ENCODE data around the gene GLI3.

GLI3 gene

DNA sequence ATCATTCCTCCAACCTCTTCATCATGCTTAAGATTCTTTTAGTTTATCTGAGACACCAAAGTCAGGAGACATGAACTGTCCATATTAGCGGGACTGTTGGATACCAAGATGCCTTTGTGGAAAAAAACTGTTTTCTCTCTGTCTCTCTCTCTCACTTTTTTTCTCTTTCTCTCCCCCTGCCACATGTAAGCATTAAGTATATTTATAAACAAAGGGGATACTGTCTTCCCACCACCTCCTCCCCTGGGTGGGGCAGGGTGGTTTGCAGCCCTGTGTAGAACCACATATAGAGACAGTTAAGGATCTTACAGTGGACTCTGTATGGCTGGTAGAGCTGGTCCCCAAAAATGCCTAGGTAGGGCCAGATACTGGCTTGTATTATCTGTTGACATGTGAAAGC is 101.3 kb downstream of the GLI3 start:
- TF ChIP-seq TAF1 (IDR thresholded peaks at IDR 0.05; ENCODE audit: borderline replicate concordance, insufficient read depth, low read length) (no peak), POLR2AphosphoS5 (IDR thresholded peaks at IDR 0.05; ENCODE audit: low read depth, low read length) (no peak), SIN3A (IDR thresholded peaks at IDR 0.05; ENCODE audit: borderline replicate concordance, insufficient read depth, low read length) (no peak), FOXP2 (optimal IDR thresholded peaks at IDR 0.05; ENCODE audit: borderline replicate concordance, extremely low read depth, extremely low read length, insufficient read depth) (no peak)
- TF ChIP-seq, protein P1, sequence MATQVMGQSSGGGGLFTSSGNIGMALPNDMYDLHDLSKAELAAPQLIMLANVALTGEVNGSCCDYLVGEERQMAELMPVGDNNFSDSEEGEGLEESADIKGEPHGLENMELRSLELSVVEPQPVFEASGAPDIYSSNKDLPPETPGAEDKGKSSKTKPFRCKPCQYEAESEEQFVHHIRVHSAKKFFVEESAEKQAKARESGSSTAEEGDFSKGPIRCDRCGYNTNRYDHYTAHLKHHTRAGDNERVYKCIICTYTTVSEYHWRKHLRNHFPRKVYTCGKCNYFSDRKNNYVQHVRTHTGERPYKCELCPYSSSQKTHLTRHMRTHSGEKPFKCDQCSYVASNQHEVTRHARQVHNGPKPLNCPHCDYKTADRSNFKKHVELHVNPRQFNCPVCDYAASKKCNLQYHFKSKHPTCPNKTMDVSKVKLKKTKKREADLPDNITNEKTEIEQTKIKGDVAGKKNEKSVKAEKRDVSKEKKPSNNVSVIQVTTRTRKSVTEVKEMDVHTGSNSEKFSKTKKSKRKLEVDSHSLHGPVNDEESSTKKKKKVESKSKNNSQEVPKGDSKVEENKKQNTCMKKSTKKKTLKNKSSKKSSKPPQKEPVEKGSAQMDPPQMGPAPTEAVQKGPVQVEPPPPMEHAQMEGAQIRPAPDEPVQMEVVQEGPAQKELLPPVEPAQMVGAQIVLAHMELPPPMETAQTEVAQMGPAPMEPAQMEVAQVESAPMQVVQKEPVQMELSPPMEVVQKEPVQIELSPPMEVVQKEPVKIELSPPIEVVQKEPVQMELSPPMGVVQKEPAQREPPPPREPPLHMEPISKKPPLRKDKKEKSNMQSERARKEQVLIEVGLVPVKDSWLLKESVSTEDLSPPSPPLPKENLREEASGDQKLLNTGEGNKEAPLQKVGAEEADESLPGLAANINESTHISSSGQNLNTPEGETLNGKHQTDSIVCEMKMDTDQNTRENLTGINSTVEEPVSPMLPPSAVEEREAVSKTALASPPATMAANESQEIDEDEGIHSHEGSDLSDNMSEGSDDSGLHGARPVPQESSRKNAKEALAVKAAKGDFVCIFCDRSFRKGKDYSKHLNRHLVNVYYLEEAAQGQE (IDR thresholded peaks at IDR 0.05; ENCODE audit: insufficient read depth in 1 of 2, low read depth in 2 of 2, low read length in 2 of 2): no peak

DNA sequence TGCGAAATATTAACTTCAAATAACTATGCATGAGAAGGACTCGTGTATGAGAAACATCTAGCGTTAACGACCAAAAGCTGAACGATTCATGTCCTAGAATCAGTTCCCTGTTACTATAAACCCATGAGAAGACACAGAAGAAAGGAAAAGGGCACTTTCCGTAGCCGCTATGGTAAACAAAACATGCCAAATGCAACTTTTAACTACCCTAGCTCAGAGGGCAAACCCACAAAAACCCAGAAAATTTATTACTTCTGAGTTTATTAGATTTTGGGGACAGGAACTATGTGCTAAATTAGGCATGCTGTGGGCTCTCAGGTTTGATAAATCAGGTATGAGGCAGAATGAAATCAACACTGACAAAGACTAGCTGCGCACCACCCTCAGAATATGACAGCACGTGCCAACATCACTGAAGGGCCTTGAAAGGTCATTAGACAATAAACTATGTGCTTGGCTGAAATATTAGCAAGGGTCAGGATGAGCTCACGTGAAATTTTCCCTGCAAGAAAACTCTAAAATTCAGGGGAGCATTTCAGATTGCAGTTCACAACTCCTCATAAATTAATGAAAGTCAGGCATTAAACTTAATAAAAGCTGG is 102.6 kb downstream of the GLI3 start:
- TF ChIP-seq POLR2AphosphoS5 (IDR thresholded peaks at IDR 0.05; ENCODE audit: low read depth, low read length): no peak
- no peak for TF ChIP-seq TAF1 (IDR thresholded peaks at IDR 0.05; ENCODE audit: borderline replicate concordance, insufficient read depth, low read length)
- no peak for TF ChIP-seq SIN3A (IDR thresholded peaks at IDR 0.05; ENCODE audit: borderline replicate concordance, insufficient read depth, low read length)
- TF ChIP-seq, protein P1 (IDR thresholded peaks at IDR 0.05; ENCODE audit: insufficient read depth in 1 of 2, low read depth in 2 of 2, low read length in 2 of 2): no peak
- TF ChIP-seq FOXP2 (optimal IDR thresholded peaks at IDR 0.05; ENCODE audit: borderline replicate concordance, extremely low read depth, extremely low read length, insufficient read depth): no peak

DNA sequence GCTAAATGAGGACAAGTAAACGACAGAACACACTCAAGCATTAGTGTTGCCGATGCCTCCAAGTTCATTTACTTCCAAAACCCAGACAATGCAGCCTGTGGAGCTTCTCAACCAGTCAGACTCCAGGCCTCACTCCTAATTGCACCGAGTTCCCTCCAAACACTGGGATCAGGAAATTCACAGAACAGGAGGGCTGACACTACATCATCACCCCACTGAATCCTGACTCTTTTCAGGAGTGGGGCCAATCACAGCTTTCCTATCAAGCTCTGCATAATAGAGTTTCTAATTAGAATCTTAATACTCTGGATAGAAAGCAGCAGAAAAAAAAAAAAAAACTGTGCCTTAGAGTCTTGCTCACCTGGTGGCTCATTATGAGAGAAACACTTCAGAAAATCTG is 103.7 kb downstream of the GLI3 start:
- TF ChIP-seq POLR2AphosphoS5 (IDR thresholded peaks at IDR 0.05; ENCODE audit: low read depth, low read length): no peak
- TF ChIP-seq FOXP2 (optimal IDR thresholded peaks at IDR 0.05; ENCODE audit: borderline replicate concordance, extremely low read depth, extremely low read length, insufficient read depth): no peak
- TF ChIP-seq TAF1 (IDR thresholded peaks at IDR 0.05; ENCODE audit: borderline replicate concordance, insufficient read depth, low read length): no peak
- TF ChIP-seq SIN3A (IDR thresholded peaks at IDR 0.05; ENCODE audit: borderline replicate concordance, insufficient read depth, low read length): no peak
- TF ChIP-seq, protein P1 (IDR thresholded peaks at IDR 0.05; ENCODE audit: insufficient read depth in 1 of 2, low read depth in 2 of 2, low read length in 2 of 2): no peak

DNA sequence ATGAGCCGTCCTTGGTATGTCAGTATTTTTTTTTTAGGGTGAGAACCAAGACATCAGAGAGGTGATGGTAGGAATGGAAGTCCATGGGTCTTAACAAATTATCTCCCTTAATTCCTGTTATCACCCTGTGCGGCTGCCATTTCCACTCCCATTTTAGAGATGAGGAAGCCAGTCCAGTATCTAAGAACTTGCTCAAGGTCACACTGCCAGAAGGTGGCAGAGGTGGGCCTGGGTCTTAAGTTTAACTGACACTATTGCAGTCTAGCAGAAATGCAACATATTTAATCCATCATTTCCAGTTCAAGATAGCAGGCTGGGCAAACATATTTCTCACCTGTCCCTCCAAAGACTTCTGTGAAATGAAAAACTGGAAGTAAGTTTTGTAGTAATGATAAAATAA is 108.3 kb downstream of the GLI3 start:
- TF ChIP-seq FOXP2 (optimal IDR thresholded peaks at IDR 0.05; ENCODE audit: borderline replicate concordance, extremely low read depth, extremely low read length, insufficient read depth) (no peak), POLR2AphosphoS5 (IDR thresholded peaks at IDR 0.05; ENCODE audit: low read depth, low read length) (no peak), SIN3A (IDR thresholded peaks at IDR 0.05; ENCODE audit: borderline replicate concordance, insufficient read depth, low read length) (no peak), TAF1 (IDR thresholded peaks at IDR 0.05; ENCODE audit: borderline replicate concordance, insufficient read depth, low read length) (no peak)
- TF ChIP-seq, protein P1 (IDR thresholded peaks at IDR 0.05; ENCODE audit: insufficient read depth in 1 of 2, low read depth in 2 of 2, low read length in 2 of 2): no peak
